HepG2 (cell line): Measurements from ENCODE around the gene GAS2L1. TPM values are rescaled to one million over a fixed set of nuclear protein-coding genes. Genes with fewer than 3 reads are reported as not detected.
A peak's percentile ranks its signal among the peaks of the same experiment; 100 is the strongest.

Source experiments
- ATAC-seq: fragments of 200-7000 bp; cut with Tn5 transposase; 3 replicates; pipeline ENCODE4 v1.9.1; 2020; ENCODE audit warnings: mild to moderate bottlenecking, moderate library complexity
- BruUV-seq: library from RNA; stranded (reverse); fragments of 400-500 nt; replicated peaks from 2 replicates; lab custom pipeline; 2021; lab: Mats Ljungman, UMichigan
- CTCF ChIA-PET: fragments of 300-600 bp; formaldehyde crosslinking; extraction: SDS; loops from one replicate; lab custom pipeline; 2021; ENCODE audit warnings: low total read pairs, inconsistent platforms, low intra/inter-chr PET ratio; lab: Yijun Ruan, JAX
- POLR2A ChIA-PET: fragments of 350-600 bp; sonication (Branson Sonifier 250); formaldehyde crosslinking; loops from one replicate; lab custom pipeline; 2020; ENCODE audit warnings: antibody characterized with exemption, inconsistent platforms; lab: Yijun Ruan, JAX
- DNase-seq: peaks from one replicate; pipeline ENCODE4 v3.0.0-alpha.2; 2015; ENCODE audit warnings: low spot score
- FAIRE-seq: peaks from 3 replicates; lab custom pipeline; 2011; peaks lifted over from hg19 to GRCh38; lab: Jason Lieb, UNC
- H2AFZ ChIP-seq: one replicate; pipeline ENCODE4 v1.6.1; 2011; ENCODE audit warnings: low read length, inconsistent platforms
- H3K27ac ChIP-seq: fragments of 300-600 bp; 3 replicates; pipeline ENCODE4 v1.8.0; 2011; ENCODE audit warnings: mixed run types, mild to moderate bottlenecking, mixed read lengths, low read length, inconsistent platforms; ENCODE audit not compliant: insufficient read depth; ENCODE audit errors: extremely low read length
- H3K27me3 ChIP-seq, 2 experiments: fragments of 200-600 bp in 1 of 2; 2 replicates in 1 of 2; 3 replicates in 1 of 2; pipeline versions ENCODE4 v1.6.0 to v1.8.0; 2011; ENCODE audit warnings: low read length in 2 of 2, mild to moderate bottlenecking in 2 of 2, moderate library complexity in 2 of 2, inconsistent platforms in 1 of 2; ENCODE audit not compliant: insufficient read depth in 2 of 2, control insufficient read depth in 1 of 2
- H3K36me3 ChIP-seq, 2 experiments: fragments of 200-600 bp in 1 of 2; replicated peaks in 1 of 2; 2 replicates in 1 of 2; 3 replicates in 1 of 2; pipeline versions ENCODE4 v1.5.1 to v1.8.0; 2011; ENCODE audit warnings: low read length in 2 of 2, inconsistent platforms in 1 of 2; ENCODE audit not compliant: insufficient read depth in 2 of 2, control insufficient read depth in 1 of 2
- H3K4me1 ChIP-seq: 2 replicates; pipeline ENCODE4 v1.5.1; 2012; ENCODE audit warnings: low read length, inconsistent platforms; ENCODE audit not compliant: insufficient read depth
- H3K4me2 ChIP-seq: 2 replicates; pipeline ENCODE4 v1.6.0; 2011; ENCODE audit warnings: low read depth, low read length, inconsistent platforms
- H3K4me3 ChIP-seq, 3 experiments: fragments of 200-600 bp in 1 of 3; sonication (generic), shearing (Covaris generic) in 1 of 3; replicated peaks in 1 of 3; 2 replicates each; pipeline ENCODE4 v1.5.1; 2011 to 2016; ENCODE audit warnings: low read length in 3 of 3, inconsistent platforms in 2 of 3, low read depth in 2 of 3, mild to moderate bottlenecking in 2 of 3, control low read depth in 1 of 3, mixed read lengths in 1 of 3; ENCODE audit not compliant: insufficient read depth in 1 of 3
- H3K79me2 ChIP-seq: one replicate; pipeline ENCODE4 v1.6.1; 2011; ENCODE audit warnings: low read length, inconsistent platforms; ENCODE audit not compliant: insufficient read depth
- H3K9ac ChIP-seq: 2 replicates; pipeline ENCODE4 v1.6.0; 2011; ENCODE audit warnings: mild to moderate bottlenecking, low read depth, low read length, inconsistent platforms; ENCODE audit not compliant: insufficient read depth
- H3K9me3 ChIP-seq: 2 replicates; pipeline ENCODE4 v1.5.1; 2012; ENCODE audit warnings: mild to moderate bottlenecking, low read length
- H4K20me1 ChIP-seq: 2 replicates; pipeline ENCODE4 v1.6.0; 2011; ENCODE audit warnings: inconsistent platforms, mild to moderate bottlenecking, low read length, moderate library complexity; ENCODE audit not compliant: insufficient read depth
- BORCS8-MEF2B ChIP-seq: sonication (generic); formaldehyde crosslinking; IDR thresholded peaks from 2 replicates; pipeline ENCODE4 v1.8.0; 2022; ENCODE audit warnings: mild to moderate bottlenecking, missing genetic modification reagents
- CEBPZ ChIP-seq: IDR thresholded peaks from 2 replicates; pipeline ENCODE4 v1.6.1; 2012; ENCODE audit warnings: low read length, improper control_type of control experiment
- GFI1 ChIP-seq: sonication (generic); formaldehyde crosslinking; IDR thresholded peaks from 2 replicates; pipeline ENCODE4 v1.5.0; 2020; ENCODE audit warnings: missing genetic modification reagents, mild to moderate bottlenecking, borderline replicate concordance
- KAT7 ChIP-seq: IDR thresholded peaks from 2 replicates; pipeline ENCODE4 v1.6.1; 2018; ENCODE audit warnings: borderline replicate concordance, missing compliant biosample characterization
- RBFOX2 ChIP-seq: fragments of 200-400 bp; formaldehyde crosslinking; IDR thresholded peaks from 2 replicates; pipeline ENCODE4 v1.6.1; 2017; ENCODE audit warnings: low read depth, mild to moderate bottlenecking, low read length
- ZBTB10 ChIP-seq: sonication (generic); formaldehyde crosslinking; IDR thresholded peaks from 2 replicates; pipeline ENCODE4 v1.4.0; 2020; ENCODE audit warnings: missing genetic modification reagents, borderline replicate concordance
- ZNF552 ChIP-seq: sonication (generic); formaldehyde crosslinking; IDR thresholded peaks from 2 replicates; pipeline ENCODE4 v1.9.0; 2022; ENCODE audit warnings: missing genetic modification reagents, mild to moderate bottlenecking, borderline replicate concordance
- WGBS: methylation state at CpG from one replicate; pipeline ENCODE4 v1.1.6; 2017; ENCODE audit warnings: low lambda C conversion rate; 5-methylcytosine and 5-hydroxymethylcytosine counted together
- in situ Hi-C: cut with HindIII; loops from 2 replicates; pipeline ENCODE4 v1.10.0; 2017; ENCODE audit warnings: low pct_unique_long_range_greater_than_20kb; ENCODE audit not compliant: extremely low pct_ligation_motif_present
- intact Hi-C: fragments of 100-400 bp; cut with micrococcal nuclease; formaldehyde crosslinking; loops from one replicate; pipeline ENCODE4 v1.10.0; 2022; ENCODE audit not compliant: unreplicated experiment
- polyA plus RNA-seq, 8 experiments: library from polyadenylated mRNA; depleted of rRNA in 3 of 8; stranded (reverse) in 7 of 8; unstranded in 1 of 8; fragments of >200 nt; fragmentation: Illumina TruSeq in 4 of 8; extraction: Trizol in 4 of 8; gene quantifications; 2 replicates each; pipeline versions ENCODE4 v1.2.1 to v1.2.3, GENCODE V29; 2011 to 2016; ENCODE audit warnings: low read depth in 4 of 8, missing spikeins in 1 of 8, mixed read lengths in 1 of 8; ENCODE audit not compliant: insufficient read depth in 1 of 8
- total RNA-seq, 5 experiments: library from RNA; depleted of rRNA; stranded (reverse); fragments of >200 nt; fragmentation: Illumina TruSeq; extraction: Trizol; gene quantifications; 2 replicates each; pipeline ENCODE4 v1.2.3, GENCODE V29; 2016; ENCODE audit warnings: low read depth in 1 of 5

GAS2L1 gene
- total and polyA plus RNA-seq, 2 of the 13 experiments (the other 11 are each of a cell fraction or from before 2014, with no cell fraction given): 1.8 to 3.3 TPM

GRCh38 chr22:29288837-29289236 is 17.6 kb upstream of the GAS2L1 start:
- Histone ChIP-seq H3K36me3 (peaks cover 42 to 89% of the 10 kb centered on the region in 2 experiments), H4K20me1 (peaks cover 13% of the 10 kb centered on the region), H3K27ac (no peak overlapping the region), H3K9me3 (no peaks in the 10 kb centered on the region), H3K4me2 (no peak overlapping the region), H3K9ac (no peak overlapping the region), H3K4me1 (no peaks in the 10 kb centered on the region), H3K79me2 (peaks cover 14% of the 10 kb centered on the region), H2AFZ (no peak overlapping the region), H3K27me3 (no peaks in the 10 kb centered on the region), H3K4me3 (no peak overlapping the region)
- 94% methylated on average over 2 of the region's 2 CpGs for WGBS
- ChIA-PET CTCF (no interaction called here), POLR2A (no interaction called here)
- FAIRE-seq (no peak), ATAC-seq (no peak), DNase-seq (no peak)
- intact Hi-C loops (no loop called here), in situ Hi-C loops (no loop called here)
- BruUV-seq: no TSS peak
- TF ChIP-seq KAT7 (CRISPR knock-in tag) (no peak), RBFOX2 (0 out of 2 replicates have a peak, but pooled peaks have one; percentile 15), CEBPZ (no peak), ZBTB10 (CRISPR knock-in tag) (no peak), GFI1 (CRISPR knock-in tag) (no peak), BORCS8-MEF2B (CRISPR knock-in tag) (no peak), ZNF552 (CRISPR knock-in tag) (no peak)
